Stimulated activated CD4-positive, alpha-beta T cell treated with anti-CD3 and anti-CD28 coated beads, TNF-alpha, amount 100 ng/mL, for 4 hours (primary cell): Measurements from ENCODE around the gene GATD1.
A peak's percentile ranks its signal among the peaks of the same experiment; 100 is the strongest.

Experiments used
- DNase-seq, 3 experiments: peaks; one replicate each; pipeline ENCODE4 v3.0.0-alpha.2; 2020; ENCODE audit warnings: low read depth in 3 of 3

GATD1 gene

DNA sequence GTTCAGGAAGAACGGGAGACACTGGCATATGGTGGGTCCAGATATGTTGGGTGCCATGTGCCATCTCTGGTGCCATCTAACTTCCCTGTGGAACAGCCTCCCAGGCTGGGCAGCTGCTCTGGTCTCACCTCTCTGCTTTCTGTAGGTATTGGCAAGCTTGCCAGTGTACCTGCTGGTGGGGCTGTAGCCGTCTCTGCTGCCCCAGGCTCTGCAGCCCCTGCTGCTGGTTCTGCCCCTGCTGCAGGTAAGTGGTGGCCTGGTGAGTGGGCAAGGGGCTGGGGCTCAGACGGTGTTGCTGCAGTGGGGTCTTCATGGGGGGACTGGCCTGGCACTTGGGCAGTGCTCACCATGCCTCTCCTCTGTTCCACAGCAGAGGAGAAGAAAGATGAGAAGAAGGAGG lies 35.1 kb upstream of the GATD1 start:
- DNase-seq: no peak

DNA sequence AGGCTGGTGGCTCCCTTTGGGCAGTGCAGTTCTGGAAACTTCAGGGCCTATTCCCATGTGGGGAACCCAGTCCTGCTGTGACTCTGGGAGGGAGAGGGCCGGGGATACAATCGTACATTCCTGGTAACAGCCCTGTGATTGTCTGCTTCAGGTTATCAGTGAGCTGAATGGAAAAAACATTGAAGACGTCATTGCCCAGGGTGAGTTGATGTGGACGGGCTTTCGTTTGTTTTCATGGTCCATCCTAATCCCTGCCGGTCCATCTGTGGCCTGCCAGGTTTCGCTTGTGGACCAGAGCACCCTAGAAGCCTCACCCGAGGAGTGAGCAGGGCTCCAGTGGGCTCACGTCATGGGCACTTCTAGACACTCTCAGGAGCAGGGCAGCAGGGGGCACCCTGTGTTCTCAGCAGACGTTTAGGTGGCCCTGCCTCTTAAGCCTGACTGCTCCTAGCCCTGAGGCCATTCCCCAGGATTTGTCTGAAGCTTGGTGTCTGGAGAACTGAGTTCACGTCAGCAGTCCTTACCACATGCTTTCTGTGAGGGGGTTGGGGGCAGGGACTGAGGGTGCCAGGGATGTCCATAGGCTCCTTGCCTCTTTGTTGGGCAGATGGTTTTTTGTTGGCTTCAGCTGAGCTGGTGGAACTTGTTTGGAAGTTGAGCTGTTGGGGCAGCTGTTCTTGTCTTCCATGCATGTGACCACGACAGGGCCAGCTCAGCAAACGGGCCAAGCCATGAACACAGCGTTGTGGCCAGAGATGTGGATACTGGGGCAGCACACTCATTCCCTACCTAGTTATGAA lies 34.4 kb upstream of the GATD1 start:
- no peak for DNase-seq

DNA sequence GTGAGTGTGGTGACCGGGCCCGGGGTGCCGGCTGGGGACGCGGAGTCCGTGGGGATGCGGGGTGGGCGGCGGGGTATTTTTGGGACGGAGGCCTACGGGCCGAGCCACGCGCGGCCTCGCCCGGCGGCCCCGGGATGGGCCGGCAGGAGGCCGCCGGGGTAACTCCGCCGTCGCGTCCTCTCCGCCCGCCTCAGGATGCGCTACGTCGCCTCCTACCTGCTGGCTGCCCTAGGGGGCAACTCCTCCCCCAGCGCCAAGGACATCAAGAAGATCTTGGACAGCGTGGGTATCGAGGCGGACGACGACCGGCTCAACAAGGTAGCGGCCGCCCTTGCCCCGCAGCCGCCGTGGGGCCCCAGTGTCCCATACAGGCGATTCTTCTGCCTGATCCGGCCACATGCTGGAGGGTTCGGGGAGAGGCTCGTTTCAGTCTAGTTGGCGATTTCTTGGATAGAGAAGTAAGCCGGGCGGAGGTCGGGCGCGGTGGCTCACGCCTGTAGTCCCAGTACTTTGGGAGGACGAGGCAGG lies 32.8 kb upstream of the GATD1 start:
- no peak for DNase-seq

DNA sequence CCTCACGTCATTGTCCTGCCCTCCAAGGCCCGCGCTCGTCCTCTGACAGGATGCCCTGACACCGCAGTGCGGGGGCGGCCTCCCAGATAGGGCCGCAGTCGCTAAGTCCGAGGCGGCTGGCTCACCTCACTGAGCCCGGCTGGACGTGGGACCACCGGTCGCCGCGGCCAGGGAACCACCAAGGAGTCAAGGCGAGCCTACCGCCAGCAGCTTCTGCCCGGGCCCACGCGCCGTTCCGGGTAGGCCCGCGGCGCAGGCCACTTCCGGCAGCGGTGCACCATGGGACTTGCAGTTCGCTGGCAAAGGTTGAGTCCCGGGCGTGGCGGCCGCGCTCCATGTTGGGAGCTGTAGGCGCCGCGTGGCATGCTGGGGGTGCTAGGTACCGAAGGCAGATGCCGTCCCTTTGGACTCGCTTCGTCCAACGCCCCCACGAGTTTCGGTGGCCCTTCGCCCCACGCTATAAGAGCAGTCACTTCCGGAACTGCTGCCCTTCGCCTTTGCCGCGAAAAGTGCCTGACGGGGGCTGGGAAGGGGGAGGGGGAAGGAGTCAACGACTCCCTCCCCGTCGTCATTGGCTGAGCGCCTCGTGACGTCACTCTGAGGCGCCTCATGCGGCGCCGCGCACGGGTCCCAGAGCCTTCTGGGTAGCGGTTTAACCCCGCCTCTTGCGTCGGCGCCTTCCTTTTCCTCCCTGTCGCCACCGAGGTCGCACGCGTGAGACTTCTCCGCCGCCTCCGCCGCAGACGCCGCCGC lies 32.2 kb upstream of the GATD1 start, which contains the start of gene RPLP2:
Gene RPLP2 (plus strand): TSS at position 681 of the 753 bp plus-strand sequence. CDS start 268 bp downstream, outside the sequence.
- peak; percentile 93 to 97 (median 93) for DNase-seq

DNA sequence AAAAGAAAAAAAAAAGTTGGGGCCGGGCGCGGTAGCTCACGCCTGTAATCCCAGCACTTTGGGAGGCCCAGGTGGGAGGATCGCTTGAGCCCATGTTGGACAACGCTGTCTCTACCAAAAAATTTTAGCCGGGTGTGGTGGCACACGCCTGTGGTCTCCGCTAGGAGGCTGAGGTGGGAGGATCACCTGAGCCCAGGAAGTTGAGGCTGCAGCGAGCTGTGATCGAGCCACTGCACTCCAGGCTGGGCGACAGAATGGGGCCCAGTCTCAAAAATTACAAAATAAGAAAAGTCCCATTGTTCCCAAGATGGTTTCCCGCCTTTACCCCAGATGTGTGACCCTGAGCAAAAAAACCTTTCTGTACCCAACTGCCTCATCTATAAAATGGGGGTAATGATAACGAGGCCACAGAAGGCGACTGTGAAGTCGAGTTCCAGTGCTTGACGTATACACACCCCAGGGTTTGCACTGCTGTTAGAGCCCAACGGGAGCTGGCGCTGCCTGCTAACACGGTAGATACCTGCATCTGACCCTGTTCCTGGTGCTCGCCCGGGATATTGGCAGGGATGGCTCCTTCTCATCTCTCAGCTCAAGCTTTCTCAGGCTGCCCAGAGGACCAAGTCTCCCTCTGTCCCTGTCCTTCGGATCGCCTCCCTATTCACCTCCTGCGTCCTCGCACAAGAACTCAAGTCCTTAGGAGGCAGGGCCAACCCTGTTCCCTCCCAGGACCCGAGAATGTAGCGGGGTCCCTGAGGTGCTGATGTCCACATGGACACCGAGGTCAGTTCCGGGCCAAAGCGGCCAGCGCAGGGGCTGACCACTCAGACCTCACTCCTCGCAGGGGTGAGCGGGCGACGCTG lies 31.4 kb upstream of the GATD1 start:
- no peak for DNase-seq

GRCh38 chr11:804599-804964 lies 27.3 kb upstream of the GATD1 start:
- DNase-seq: no peak

DNA sequence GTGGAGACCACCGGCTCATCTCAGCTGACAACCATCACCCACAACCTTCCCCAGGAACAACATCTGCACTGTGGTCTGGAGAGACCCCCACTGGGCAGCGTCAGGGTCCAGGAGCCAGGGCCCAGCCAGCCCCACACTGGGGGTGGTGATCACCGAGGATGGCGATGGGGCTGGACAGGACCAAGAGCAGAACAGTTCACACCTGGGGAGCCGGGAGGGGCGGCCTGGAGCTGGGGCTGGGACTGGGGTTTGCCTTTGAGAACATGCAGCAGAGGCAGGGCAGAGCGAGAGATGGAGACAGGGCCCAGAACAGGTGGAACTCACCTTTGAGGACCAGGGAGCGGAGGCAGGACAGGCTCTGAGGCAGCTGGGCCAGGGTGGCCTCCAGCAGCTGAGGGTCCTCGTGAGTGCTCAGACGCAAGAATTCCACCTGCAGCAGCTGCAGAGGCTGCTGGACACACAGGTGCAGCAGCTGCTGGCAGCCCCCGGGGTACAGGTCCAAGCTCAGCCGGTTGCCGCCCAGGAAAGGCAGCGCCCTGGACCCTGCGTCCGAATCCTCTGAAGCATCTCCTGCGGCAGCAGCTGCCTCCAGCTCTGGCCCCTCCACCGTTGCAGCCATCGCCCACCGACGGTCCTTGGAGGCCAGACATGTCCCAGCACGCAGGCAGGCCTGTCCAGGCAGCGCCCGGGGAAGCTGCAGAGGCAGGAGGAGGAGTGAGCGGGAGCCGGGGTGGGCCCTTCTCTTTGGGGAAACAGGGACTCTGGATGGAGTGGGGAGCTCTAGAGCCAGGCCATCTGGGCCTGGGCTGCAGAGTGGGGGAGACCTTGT lies 26.7 kb upstream of the GATD1 start:
- no peak for DNase-seq

DNA sequence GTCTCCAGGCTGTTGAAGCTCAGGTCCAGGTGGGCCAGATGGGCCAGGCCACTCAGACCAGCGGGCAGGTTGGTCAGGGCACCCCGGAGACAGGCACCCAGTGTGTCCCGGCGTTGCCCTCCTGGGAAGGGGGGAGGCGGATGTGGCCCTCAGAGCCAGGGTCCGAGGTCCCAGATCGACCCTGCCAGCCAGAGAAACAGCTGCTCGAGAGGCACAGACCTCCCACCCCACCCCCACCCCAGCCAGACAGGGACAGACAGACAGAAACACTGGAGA lies 26.1 kb upstream of the GATD1 start:
- no peak for DNase-seq

GRCh38 chr11:802693-803466 lies 25.6 kb upstream of the GATD1 start:
- DNase-seq: no peak

GRCh38 chr11:802018-802617 lies 24.8 kb upstream of the GATD1 start:
- DNase-seq: no peak

- no peak for DNase-seq
Observed at GRCh38 chr11:801097-801780, 24.0 kb upstream of the GATD1 start.

- DNase-seq: no peak
Observed at GRCh38 chr11:800473-800872, 23.2 kb upstream of the GATD1 start.

DNA sequence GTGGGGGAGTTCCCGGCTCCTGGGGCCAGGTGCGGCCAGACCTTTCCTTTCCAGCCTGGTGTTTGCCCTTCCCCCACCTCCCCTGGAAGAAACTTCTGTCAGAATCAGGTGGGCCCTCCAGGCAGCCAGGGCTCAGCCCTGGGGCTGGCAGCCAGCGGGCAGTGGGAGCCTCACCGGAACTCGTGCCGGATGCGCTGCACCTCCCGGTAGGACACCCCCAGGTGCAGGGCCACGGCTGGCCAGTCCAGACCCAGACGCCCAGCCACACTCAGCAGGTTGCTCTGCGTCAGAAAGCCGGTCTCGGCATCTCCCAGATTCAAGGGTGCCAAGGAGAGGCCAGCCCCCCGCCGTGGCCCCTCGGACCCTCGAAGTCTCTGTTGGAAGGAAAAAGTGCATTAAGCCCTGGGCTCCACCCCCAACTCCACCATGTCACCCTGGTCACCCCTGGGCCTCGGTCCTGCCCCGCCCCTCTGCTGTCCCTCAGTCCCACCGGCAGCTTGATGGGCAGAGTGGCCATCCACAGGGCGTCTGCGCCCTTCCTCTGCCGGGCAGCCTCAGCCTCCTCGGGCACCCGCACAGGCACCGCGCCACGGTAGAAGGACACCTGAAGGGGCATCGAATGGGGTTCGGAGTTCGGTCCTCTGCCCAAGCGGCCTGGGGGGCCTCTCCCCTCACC lies 22.5 kb upstream of the GATD1 start:
- DNase-seq: no peak

DNA sequence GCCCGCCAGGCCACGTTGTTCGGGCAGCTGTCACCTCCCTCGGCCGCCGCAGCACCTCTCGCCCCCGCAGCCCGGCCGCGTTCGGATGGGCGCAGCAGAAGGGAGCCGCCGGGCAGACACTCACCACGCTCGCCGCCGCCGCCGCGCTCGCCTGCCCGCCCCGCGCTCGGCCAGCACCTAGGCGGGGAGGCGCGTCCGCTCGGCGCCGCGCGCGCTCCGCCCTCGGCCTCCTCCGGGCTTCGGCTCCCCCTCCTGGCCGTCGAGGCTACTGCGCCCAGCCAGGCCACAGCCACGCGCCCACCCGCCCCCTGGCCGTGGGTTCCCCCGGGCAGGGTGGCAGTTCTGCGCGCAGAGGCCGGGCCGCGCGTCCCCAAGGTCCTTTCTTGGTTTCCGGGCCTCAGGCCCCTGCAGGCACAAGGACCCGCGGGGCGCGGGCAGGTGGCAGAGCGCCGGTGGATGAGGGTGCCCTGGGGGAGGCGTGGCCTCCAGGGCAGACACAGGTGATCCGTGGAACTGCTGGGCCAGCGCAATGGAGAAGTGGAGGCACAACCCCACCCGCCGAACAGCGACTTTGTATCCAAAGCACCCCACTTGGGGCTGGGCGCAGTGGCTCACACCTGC lies 20.9 kb upstream of the GATD1 start, which contains the start of gene SLC25A22:
Gene SLC25A22 (minus strand): TSS at position 189 of the 621 bp plus-strand sequence. CDS start 3,275 bp downstream, outside the sequence.
- peak; percentile 65 to 84 (median 74) for DNase-seq

DNA sequence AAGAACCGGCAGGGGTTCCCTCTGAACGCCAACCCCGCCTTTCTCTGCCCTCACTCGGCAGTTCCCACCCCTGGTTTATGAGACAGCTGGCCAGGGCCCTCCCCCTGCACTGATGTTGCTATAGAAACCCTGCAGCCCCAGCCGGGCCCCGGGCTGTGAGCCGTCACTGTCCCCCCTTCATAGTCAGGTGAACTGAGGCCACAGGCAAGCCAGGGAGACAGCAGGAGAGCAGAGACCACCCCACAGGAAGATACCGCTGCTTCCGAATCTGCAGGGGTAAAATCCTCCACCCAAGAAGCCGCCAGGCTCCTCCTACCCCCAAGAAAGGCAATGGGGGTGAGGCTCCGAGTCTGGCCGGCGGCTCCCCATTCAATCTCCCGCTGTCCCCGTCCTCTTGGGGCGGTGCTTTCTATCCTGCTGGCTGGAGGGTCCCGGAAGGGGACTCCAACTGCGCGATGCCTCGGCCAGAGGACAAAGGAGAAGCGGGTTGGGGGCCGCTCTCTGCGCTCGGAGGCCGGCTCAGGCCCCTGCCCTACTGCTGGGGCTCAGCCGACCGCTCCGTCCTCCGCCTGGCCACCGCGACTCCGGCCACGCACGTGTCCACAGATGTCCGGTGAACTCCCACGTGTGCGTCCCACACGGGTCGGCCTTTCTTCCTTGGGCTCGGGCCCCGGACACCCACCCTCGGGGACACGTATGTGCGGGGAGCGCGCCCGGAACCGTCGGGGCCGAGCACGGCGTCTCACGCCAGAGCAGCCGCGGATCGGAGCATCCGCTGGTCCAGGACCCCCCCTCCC lies 20.2 kb upstream of the GATD1 start:
- DNase-seq: peak; percentile 34 to 51 (median 42)

DNA sequence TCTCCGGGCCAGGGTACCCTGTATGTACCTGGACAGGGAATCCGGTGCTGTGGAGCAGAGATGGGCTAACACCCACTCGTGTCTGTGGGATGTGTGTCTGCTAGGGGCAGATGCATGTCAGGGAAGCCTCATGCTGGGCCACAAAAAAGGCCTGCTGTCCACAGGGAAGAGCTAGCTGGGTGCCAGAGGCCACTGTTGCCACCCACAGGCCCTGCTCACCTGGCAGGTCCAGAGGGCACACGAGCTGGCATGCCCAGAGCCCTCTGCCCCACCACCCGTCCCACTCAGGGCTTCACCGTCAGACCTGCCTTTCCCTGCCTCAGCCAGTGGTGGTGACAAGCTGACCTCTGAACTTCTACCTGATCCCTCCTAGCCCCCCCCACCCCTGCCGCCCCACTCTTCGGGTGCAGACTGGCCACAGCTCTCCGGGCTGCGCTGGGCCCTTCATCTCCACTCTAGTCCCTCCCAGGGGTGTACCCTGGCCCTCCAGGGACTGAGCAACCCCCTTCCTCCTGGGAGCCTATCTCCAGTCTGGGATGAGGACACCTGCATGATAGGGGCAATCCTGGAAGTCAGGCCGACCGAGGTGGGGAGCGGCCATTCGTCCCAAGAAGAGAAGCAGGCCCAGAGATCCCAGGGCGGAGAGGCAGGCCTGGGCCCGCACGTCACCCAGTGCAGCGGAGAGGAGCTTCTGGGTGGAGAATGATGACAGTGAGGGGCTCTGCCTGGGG lies 19.4 kb upstream of the GATD1 start:
- no peak for DNase-seq
